Stimulated activated CD8-positive, alpha-beta memory T cell treated with anti-CD3 and anti-CD28 coated beads, Interleukin-4, amount 100 ng/mL, for 4 hours (primary cell): ENCODE results near the gene OFD1.
A peak's percentile ranks its signal among the peaks of the same experiment; 100 is the strongest.

Experiments used
- DNase-seq, 2 donors: peaks; one replicate each; pipeline ENCODE4 v3.0.0-alpha.2; 2020; ENCODE audit warnings: low read depth in 2 of 2, low spot score in 1 of 2

The OFD1 gene

GRCh38 chrX:13734278-13735172 is at the start of gene OFD1, which contains the start of gene TRAPPC2:
Gene OFD1, plus strand, starts transcription at chrX:13734748. Its CDS starts 324 bp downstream, at chrX:13735072.
Gene TRAPPC2, minus strand, starts transcription at chrX:13734620. Its CDS starts 14,657 bp downstream, at chrX:13719963.
- peak; percentile 73 to 87 for DNase-seq

GRCh38 chrX:13685126-13685763 is 49.3 kb upstream of the OFD1 start:
- no peak for DNase-seq

GRCh38 chrX:13687203-13687602 is 47.3 kb upstream of the OFD1 start:
- no peak for DNase-seq

GRCh38 chrX:13688384-13688957 is 46.1 kb upstream of the OFD1 start:
- DNase-seq: no peak

- DNase-seq: peak; percentile 49 to 68
Measured at GRCh38 chrX:13688958-13689740, 45.4 kb upstream of the OFD1 start, which contains the start of gene RAB9A. Gene RAB9A, plus strand, starts transcription at chrX:13689128. Its CDS starts 19,619 bp downstream, at chrX:13708747.

- no peak for DNase-seq
Measured at GRCh38 chrX:13689741-13690211, 44.8 kb upstream of the OFD1 start.

GRCh38 chrX:13690836-13691235 is 43.7 kb upstream of the OFD1 start:
- no peak for DNase-seq

- no peak for DNase-seq
Measured at GRCh38 chrX:13691841-13692371, 42.6 kb upstream of the OFD1 start.

- no peak for DNase-seq
Measured at GRCh38 chrX:13692771-13693231, 41.7 kb upstream of the OFD1 start.

- no peak for DNase-seq
Measured at GRCh38 chrX:13693341-13693961, 41.1 kb upstream of the OFD1 start.

GRCh38 chrX:13694359-13694758 is 40.2 kb upstream of the OFD1 start:
- no peak for DNase-seq

GRCh38 chrX:13694983-13695382 is 39.6 kb upstream of the OFD1 start:
- no peak for DNase-seq

- no peak for DNase-seq
Measured at GRCh38 chrX:13695601-13696115, 38.9 kb upstream of the OFD1 start.

GRCh38 chrX:13697455-13697854 is 37.1 kb upstream of the OFD1 start:
- DNase-seq: no peak

GRCh38 chrX:13697976-13698375 is 36.6 kb upstream of the OFD1 start:
- no peak for DNase-seq

- DNase-seq: no peak
Measured at GRCh38 chrX:13698432-13698831, 36.1 kb upstream of the OFD1 start.

GRCh38 chrX:13699183-13699826 is 35.2 kb upstream of the OFD1 start:
- DNase-seq: no peak

GRCh38 chrX:13700380-13700779 is 34.2 kb upstream of the OFD1 start:
- no peak for DNase-seq

GRCh38 chrX:13702111-13702789 is 32.3 kb upstream of the OFD1 start:
- no peak for DNase-seq
